ENCODE measurements around the gene NOP9.

Gene NOP9

DNA sequence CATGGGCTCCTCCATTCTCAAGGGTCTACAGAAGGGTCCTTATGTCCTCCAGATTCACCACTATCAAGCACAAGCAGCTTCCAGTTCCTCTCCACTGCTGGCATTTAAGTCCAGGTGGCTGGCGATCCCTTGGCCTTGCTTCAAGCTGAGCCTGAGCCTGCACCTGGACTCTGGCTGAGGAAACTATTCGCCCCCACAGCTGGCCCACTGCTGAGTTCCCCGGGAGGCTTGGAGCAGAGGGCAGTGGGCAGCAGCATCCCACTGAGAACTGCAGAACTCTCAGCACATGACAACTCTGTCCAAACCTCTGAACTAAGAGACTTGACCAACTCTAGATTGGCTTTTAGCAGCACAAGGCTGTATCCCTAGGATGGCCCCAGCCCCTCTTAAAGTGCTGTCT, 16.9 kb upstream of the NOP9 start:
- no peak for DNase-seq (ENCODE audit: low read depth)
- no peak overlapping the region for H3K4me3 ChIP-seq (ENCODE audit: low read length)
- TF ChIP-seq, protein P1, sequence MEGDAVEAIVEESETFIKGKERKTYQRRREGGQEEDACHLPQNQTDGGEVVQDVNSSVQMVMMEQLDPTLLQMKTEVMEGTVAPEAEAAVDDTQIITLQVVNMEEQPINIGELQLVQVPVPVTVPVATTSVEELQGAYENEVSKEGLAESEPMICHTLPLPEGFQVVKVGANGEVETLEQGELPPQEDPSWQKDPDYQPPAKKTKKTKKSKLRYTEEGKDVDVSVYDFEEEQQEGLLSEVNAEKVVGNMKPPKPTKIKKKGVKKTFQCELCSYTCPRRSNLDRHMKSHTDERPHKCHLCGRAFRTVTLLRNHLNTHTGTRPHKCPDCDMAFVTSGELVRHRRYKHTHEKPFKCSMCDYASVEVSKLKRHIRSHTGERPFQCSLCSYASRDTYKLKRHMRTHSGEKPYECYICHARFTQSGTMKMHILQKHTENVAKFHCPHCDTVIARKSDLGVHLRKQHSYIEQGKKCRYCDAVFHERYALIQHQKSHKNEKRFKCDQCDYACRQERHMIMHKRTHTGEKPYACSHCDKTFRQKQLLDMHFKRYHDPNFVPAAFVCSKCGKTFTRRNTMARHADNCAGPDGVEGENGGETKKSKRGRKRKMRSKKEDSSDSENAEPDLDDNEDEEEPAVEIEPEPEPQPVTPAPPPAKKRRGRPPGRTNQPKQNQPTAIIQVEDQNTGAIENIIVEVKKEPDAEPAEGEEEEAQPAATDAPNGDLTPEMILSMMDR (conservative IDR thresholded peaks at IDR 0.05; ENCODE audit: low read length) = no peak

GRCh38 chr14:24283796-24284460, 15.7 kb upstream of the NOP9 start:
- TF ChIP-seq, protein P1 (conservative IDR thresholded peaks at IDR 0.05; ENCODE audit: low read length) = no peak
- no peak overlapping the region for H3K4me3 ChIP-seq (ENCODE audit: low read length)
- DNase-seq (ENCODE audit: low read depth) = no peak

DNA sequence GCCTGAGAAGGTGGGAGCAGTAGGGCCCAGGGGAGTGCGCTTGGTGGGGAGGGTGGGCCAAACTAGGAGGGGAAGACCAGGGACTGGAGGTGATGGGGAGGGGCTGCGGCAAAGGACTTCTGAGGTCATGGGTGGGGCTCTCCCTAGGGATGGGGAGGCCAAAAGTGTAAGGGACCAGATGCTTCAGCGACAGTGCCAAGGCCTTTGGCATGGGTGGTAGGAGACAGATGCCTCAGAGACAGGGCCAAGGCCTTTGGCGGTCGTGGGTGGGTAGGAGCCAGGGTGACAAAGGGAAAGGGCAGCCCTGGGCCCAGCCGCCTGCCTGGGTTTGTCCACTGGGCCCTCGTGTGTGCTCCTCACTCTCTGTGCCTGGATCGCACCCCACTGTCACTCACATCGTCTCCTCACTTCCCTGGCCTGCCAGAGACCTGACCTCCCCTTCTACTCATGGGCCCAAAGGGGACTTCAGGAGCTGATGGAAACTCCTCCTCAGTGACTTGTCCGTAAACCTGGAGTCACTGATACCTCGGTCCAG, 15.1 kb upstream of the NOP9 start:
- DNase-seq (ENCODE audit: low read depth) = no peak
- H3K4me3 ChIP-seq (ENCODE audit: low read length) = no peak overlapping the region
- TF ChIP-seq, protein P1 (conservative IDR thresholded peaks at IDR 0.05; ENCODE audit: low read length) = no peak

- TF ChIP-seq, protein P1 (conservative IDR thresholded peaks at IDR 0.05; ENCODE audit: low read length) = no peak
- DNase-seq (ENCODE audit: low read depth) = peak; percentile 45
- no peak overlapping the region for H3K4me3 ChIP-seq (ENCODE audit: low read length)
Observed at GRCh38 chr14:24285351-24285750, 14.3 kb upstream of the NOP9 start.

- no peak for DNase-seq (ENCODE audit: low read depth)
- no peak overlapping the region for H3K4me3 ChIP-seq (ENCODE audit: low read length)
- TF ChIP-seq, protein P1 (conservative IDR thresholded peaks at IDR 0.05; ENCODE audit: low read length) = no peak
Observed at GRCh38 chr14:24286996-24287395, 12.7 kb upstream of the NOP9 start.

DNA sequence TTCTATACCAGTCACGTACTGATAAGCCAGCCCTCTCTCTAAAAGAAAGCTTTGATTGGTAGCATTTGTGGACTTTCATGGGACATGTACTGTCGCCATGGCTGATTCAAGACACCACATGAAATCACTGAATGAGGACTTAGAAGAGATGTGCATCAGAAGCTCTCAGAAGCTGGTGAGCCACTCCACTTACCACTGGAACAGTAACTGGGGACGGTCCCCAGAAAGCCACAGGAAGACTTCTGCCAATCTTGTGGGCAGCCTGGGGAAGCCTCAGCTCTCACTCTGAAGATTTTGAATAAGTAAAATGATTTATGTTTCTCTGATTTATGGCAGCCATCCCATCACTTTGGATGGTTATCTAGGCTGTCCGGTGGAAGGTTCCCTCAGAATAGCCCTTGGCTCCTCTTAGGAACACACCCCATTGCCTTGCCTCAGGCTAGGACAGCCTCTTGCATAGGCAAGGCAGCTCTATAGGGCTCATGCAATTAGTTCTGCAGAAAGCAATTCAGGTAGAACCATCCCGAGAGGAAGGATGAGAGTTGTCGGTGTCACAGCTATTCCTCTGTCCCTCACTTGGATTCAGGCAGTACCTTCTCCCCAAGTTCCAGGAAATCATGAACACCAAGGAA, 9.9 kb upstream of the NOP9 start:
- no peak for DNase-seq (ENCODE audit: low read depth)
- TF ChIP-seq, protein P1 (conservative IDR thresholded peaks at IDR 0.05; ENCODE audit: low read length) = no peak
- no peak overlapping the region for H3K4me3 ChIP-seq (ENCODE audit: low read length)

DNA sequence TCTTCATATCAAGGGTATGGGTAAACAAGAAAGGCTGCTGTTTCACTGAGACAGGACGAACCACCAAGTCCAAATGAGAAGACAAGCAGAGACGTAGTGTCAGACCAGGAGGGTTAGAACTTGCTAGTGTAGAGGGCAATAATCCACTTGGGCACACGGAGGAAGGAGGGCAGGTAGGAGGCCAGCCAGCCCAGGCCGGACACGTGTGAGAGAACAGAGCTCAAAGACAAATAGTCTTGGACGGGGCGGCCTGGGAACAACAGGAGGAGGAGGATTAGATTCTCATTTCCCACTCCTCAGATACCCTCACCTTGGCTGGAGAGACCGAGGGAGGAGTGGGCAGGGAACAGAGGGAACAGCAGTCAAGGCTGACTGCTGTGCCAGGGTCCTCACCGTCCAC, 8.9 kb upstream of the NOP9 start:
- no peak overlapping the region for H3K4me3 ChIP-seq (ENCODE audit: low read length)
- TF ChIP-seq, protein P1 (conservative IDR thresholded peaks at IDR 0.05; ENCODE audit: low read length) = no peak
- DNase-seq (ENCODE audit: low read depth) = no peak
